Activated CD4-positive, alpha-beta T cell treated with anti-CD3 and anti-CD28 coated beads for 48 hours (primary cell): ENCODE measurements around the gene CLIP3.
"Not testable (repeated sequence)": the region's sequence is repeated elsewhere in the genome, so short reads cannot be mapped to it uniquely, and the experiment has no call there.

Experiments used
- DNase-seq: peaks from one replicate; pipeline ENCODE4 v3.0.0-alpha.2; 2020

The CLIP3 gene

GRCh38 chr19:36047835-36048234 lies 15.2 kb upstream of the CLIP3 start:
- no peak for DNase-seq

GRCh38 chr19:36046443-36047050 lies 13.9 kb upstream of the CLIP3 start:
- no peak for DNase-seq

GRCh38 chr19:36043952-36044351 lies 11.3 kb upstream of the CLIP3 start:
- no peak for DNase-seq

DNA sequence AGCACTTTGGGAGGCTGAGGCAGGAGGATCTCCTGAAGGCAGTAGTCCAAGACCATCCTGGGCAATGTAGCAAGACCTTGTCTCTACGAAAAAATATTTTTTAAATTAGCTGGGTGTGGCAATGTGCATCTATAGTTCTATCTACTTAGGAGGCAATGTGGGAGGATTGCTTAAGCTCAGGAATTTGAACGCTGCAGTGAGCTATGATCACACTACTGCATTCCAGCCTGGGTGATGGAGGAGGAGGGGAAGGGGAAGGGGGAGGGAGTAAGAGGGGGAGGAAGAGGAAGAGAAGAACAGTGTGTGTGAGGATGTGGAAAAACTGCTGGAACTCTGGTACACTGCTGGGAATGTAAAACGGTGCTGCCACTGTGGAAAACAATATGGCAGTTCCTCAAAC lies 9.2 kb upstream of the CLIP3 start:
- DNase-seq = no peak

DNA sequence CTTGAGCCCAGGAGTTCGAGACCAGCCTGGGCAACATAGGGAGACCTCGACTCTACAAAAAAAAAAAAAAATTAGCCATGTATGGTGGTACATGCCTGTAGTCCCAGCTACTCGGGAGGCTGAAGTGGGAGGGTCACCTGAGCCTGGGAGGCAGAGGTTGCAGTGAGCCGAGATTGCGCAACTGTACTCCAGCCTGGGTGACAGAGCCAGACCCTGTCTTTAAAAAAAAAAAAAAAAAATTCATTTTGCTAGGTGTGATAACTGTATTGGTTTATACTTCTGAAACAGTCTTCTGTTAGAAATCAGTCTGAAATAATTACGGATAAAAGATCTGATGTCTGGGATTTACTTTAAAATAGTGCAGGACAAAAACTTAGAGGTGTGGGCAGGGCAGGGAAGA lies 8.4 kb upstream of the CLIP3 start:
- not testable (repeated sequence) for DNase-seq

GRCh38 chr19:36040495-36040894 lies 7.8 kb upstream of the CLIP3 start:
- DNase-seq = no peak

- no peak for DNase-seq
Observed at GRCh38 chr19:36031308-36031707, 1.4 kb downstream of the CLIP3 start.

- no peak for DNase-seq
Observed at GRCh38 chr19:36030264-36031148, 2.2 kb downstream of the CLIP3 start.

DNA sequence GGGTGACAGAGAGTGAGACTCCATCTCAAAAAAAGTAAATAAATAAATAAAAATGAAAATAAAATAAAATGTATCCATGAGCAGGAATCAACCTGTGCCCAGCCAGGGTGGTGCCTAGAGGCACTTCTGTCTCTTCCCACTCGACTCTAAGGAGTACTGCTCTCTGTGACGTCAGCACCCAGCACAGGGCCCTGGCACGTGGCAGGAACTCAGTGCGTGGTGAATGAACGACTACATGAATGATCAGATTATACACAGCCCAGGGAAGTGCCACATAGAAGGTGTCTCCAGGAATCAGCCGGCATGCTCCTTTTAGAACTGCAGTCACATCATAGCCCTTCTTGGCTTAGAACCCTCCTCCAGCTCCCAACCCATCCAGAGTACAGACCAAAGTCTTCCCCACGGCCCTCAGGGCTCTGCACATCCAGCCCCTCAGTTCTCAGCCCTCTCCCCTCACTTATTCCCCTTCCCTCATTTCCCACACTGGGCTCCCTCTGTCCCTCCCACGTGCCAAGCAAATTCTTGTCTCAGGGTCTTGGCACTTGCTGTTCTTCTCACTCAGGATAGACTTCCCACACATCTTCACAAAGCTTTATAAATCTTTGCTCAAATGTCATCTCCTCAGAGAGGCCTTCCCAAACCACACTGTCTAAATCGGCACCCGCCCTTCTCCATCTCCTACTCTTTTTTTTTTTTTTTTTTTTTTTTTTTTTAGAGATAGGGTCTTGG lies 4.2 kb downstream of the CLIP3 start:
- DNase-seq = no peak

- DNase-seq = no peak
Observed at GRCh38 chr19:36027696-36028095, 5.0 kb downstream of the CLIP3 start.

- no peak for DNase-seq
Observed at GRCh38 chr19:36026091-36026876, 6.4 kb downstream of the CLIP3 start.

DNA sequence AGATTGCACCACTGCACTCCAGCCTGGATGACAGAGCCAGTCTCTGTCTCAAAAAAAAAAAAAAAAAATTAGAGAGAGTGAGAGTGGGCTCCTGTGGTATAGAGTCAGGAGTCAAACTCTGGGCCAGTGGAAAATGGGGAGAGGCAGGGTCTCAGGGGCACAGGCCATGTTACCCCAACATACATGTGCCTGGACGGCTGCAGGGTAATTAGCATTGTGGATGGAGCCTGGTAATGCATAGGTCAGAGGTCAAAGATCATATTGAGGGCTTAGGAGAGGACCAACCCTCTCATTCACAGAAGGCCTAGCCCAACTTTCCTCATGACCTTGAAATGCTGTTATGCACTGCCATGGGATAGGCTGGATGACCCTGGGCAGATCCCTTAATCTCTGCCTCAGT lies 7.1 kb downstream of the CLIP3 start:
- DNase-seq = no peak

- DNase-seq = no peak
Observed at GRCh38 chr19:36023432-36023831, 9.2 kb downstream of the CLIP3 start.

- no peak for DNase-seq
Observed at GRCh38 chr19:36019061-36019670, 13.5 kb downstream of the CLIP3 start.

GRCh38 chr19:36014012-36014924 lies 18.4 kb downstream of the CLIP3 start, which contains the start of gene ALKBH6:
Gene ALKBH6, minus strand, starts transcription at chr19:36014213. Its CDS starts 816 bp downstream, at chr19:36013397.
- peak; percentile 100 for DNase-seq

DNA sequence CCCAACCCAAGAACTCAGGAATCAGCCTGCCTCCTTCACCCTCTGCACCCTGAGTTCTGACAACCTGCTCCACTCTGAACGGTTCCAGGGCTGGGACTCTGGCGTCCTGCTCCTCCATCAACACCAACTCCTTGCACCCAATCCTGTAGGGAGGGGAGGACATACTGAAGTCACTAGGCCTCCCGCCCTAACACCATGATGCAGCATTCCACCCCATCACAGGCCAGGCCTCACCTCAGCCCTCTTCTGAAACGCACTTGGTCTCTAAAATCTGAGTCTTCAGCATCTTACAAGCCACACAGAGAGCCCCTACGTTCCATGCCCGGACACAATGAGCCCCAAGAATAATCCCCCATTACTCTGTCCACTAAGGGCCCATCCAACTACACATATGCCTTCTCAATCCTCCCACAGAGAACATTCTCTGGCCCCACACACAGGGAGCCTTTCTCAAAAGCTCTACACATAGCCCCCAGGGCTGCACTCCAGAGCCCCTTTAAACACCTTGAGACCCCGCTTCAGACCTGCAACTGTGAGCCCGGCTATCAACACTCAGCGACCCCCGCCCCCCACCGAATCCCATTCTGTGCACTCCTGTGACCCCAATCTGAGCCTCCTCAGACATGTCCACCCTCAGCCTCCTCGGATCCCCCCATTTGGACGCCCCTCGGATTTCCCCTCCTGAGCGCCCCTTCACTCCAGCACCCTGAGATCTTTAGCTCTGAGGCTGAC lies 19.2 kb downstream of the CLIP3 start:
- no peak for DNase-seq

DNA sequence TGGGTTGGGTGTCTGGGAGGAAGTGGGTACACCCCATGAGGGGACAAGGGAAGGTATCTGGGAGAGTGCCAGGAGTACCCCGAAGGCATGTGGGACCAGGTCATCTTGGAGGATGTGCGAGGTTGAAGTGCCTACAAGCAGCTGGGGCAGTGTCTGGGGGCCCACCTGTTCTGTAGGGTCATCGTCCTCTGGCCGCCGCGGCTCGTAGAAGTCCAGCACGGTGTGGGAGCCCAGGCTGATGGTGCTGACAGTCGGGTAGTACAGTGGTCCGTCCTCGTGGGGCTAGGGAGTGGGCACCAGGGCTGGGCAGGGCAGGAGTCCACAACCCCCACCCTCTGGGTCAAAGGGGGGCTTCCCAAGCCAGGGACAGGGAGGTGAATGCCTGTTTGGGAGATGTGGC lies 22.3 kb downstream of the CLIP3 start:
- DNase-seq = no peak

DNA sequence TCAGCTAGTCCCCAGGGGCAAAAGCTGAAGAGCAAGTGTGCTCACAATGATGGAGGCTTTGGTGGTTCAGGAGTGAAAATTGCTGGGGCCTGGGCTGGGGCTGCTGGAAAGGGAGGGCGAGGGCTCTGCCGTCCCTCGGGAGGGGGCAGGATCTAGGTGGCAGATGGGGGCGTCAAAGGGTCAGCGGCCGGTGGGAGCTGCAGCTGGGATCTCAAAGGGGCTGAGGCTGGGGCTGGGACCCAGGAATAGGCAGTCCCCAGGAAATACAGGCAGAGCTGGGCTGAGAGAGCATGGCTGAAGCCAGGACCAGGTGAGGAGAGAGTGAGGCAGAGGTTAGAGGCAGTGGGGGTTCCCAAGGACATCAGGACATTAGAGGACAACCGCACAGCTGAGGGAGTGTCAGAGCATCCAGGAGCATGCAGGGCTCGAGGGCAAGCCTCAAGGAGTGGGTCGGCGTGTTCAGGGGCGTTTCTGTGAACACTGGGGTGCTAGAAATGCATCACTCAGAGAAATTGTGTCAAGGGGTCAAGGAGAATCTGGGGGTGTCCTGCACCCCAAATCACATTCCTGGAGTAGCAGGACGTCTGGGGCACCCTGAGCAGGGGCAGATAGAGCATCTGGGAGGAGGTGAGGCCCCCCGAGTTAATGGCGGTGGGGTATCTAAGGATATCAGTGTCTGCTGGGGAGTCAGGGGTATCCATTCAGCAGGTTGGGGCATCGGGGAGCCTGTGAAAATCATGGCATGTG lies 22.9 kb downstream of the CLIP3 start:
- no peak for DNase-seq

GRCh38 chr19:36009220-36009619 lies 23.5 kb downstream of the CLIP3 start:
- DNase-seq = peak; percentile 66
